Right lung (tissue), 10 donors: ENCODE measurements around the gene ERCC5. TPM values are rescaled to one million over a fixed set of nuclear protein-coding genes. Genes with fewer than 3 reads are reported as not detected.

ENCODE experiments used
- DNase-seq, 2 donors: peaks; one replicate each; pipeline ENCODE4 v3.0.0-alpha.2; 2013
- long read RNA-seq, 8 donors: transcript quantifications; one replicate each; lab custom pipeline, GENCODE V29; 2026
- polyA plus RNA-seq, 5 donors: library from polyadenylated mRNA; unstranded; fragments of 120-200 nt; gene quantifications; one replicate each; pipeline versions ENCODE4 v1.2.1 to v1.2.3, GENCODE V29; 2013; ENCODE audit warnings: inconsistent platforms in 1 of 5, low replicate concordance in 1 of 5; ENCODE audit not compliant: insufficient read length in 5 of 5, insufficient read depth in 1 of 5

Gene ERCC5
- 10 to 100 TPM; 62.1 to 93.1 (median 86.2) TPM for polyA plus RNA-seq
- long read RNA-seq, donor 1, full-length matches to known transcripts: 7 of 7 reads
- long read RNA-seq, donor 1, partial matches to known transcripts: 0 of 7 reads
- long read RNA-seq, donor 1, other reads (novel, unspliced or antisense): 0 of 7 reads
- long read RNA-seq, donor 2, full-length matches to known transcripts: 2 of 2 reads
- long read RNA-seq, donor 2, partial matches to known transcripts: 0 of 2 reads
- long read RNA-seq, donor 2, other reads (novel, unspliced or antisense): 0 of 2 reads
- long read RNA-seq, donor 3, full-length matches to known transcripts: 5 of 5 reads
- long read RNA-seq, donor 3, partial matches to known transcripts: 0 of 5 reads
- long read RNA-seq, donor 3, other reads (novel, unspliced or antisense): 0 of 5 reads
- long read RNA-seq, donor 4, partial matches to known transcripts: 0 of 4 reads
- long read RNA-seq, donor 4, other reads (novel, unspliced or antisense): 0 of 4 reads
- long read RNA-seq, donor 5, full-length matches to known transcripts: 4 of 14 reads
- long read RNA-seq, donor 5, partial matches to known transcripts: 10 of 14 reads
- long read RNA-seq, donor 5, other reads (novel, unspliced or antisense): 0 of 14 reads
- long read RNA-seq, donor 6, full-length matches to known transcripts: 5 of 5 reads
- long read RNA-seq, donor 6, partial matches to known transcripts: 0 of 5 reads
- long read RNA-seq, donor 6, other reads (novel, unspliced or antisense): 0 of 5 reads
- long read RNA-seq, donor 7, full-length matches to known transcripts: 6 of 6 reads
- long read RNA-seq, donor 7, partial matches to known transcripts: 0 of 6 reads
- long read RNA-seq, donor 7, other reads (novel, unspliced or antisense): 0 of 6 reads
- long read RNA-seq, donor 8, partial matches to known transcripts: 0 of 1 reads
- long read RNA-seq, donor 8, other reads (novel, unspliced or antisense): 0 of 1 reads

DNA sequence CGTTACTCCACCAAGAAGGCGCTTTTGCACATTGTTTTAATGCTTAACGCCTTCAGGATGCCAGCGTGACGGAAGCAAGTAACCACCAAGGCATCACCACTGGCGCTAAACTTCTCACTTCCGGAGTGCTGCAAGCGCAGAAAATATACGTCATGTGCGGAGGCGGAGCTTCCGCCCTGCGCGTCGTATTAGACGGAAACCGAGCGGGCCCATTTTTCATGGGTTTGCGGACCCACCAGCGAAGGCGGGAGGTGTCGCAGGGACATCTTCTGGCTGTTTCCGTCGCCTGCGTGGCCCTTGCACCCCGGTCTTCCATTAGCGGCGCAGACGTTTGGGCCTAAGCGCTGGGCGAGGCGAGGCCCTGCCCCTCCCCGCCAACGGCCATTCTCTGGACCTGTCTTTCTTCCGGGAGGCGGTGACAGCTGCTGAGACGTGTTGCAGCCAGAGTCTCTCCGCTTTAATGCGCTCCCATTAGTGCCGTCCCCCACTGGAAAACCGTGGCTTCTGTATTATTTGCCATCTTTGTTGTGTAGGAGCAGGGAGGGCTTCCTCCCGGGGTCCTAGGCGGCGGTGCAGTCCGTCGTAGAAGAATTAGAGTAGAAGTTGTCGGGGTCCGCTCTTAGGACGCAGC is at the start of gene ERCC5:
Gene ERCC5, plus strand, starts transcription at position 403 of the 631 bp plus-strand sequence. CDS start 235 bp downstream, outside the sequence.
- peak; percentile 97 to 98 for DNase-seq

DNA sequence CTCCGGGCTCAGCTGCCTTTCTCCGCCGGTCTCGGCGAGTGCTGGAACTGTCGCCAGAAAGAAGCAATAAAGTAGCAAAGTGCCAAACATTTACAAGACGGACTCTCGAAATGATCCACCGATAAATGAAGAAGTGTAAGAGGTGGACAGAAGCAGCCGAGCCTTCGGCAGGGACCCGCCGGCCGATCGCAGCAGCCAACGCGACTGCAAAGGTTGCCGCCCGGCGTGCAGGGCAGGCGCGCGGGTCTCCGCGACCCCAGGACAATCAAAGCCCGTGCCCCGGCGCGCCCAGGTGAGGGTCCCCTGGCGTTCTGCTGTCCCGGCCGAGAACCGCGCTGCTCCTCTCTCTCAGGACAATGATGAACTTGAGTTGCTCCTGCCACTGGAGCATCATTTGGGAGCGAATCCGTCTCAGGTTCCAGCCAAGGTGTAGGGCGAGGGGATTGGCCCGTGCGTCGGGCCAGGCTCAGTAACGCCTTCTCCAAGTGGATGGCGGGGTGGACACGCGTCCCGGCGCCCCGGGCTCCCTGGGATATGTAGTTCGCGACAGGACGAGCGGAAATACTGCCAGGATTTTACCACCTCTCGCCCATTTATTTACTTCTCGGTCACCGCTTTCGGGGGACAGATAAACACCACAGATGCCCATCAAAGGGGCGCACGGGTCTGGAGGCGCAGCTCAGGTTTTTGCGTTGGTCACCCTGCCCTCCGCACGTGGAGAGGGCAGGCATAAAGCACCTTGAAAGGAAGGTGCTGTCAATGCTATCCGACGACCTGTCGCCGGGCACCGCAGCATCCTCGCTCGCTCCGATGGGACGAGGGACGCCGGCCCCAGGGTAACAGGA is 47.0 kb upstream of the ERCC5 start, which contains the start of the genes BIVM and POGLUT2:
Gene BIVM, plus strand, starts transcription at position 539 of the 845 bp plus-strand sequence. CDS start 8,149 bp downstream, outside the sequence.
Gene POGLUT2, minus strand, starts transcription at position 396 of the 845 bp plus-strand sequence. Its CDS starts 306 bp downstream, at position 90.
- DNase-seq: peak; percentile 85 to 87

- DNase-seq: peak in 1 of 2 donors; percentile 44
Measured at GRCh38 chr13:102799426-102800144, 46.2 kb upstream of the ERCC5 start.

- peak; percentile 81 to 82 for DNase-seq
Measured at GRCh38 chr13:102800145-102801041, 45.4 kb upstream of the ERCC5 start.

GRCh38 chr13:102805680-102806079 is 40.2 kb upstream of the ERCC5 start:
- DNase-seq: no peak

GRCh38 chr13:102807699-102808098 is 38.1 kb upstream of the ERCC5 start:
- DNase-seq: no peak

GRCh38 chr13:102812611-102813287 is 33.1 kb upstream of the ERCC5 start:
- DNase-seq: no peak

GRCh38 chr13:102814025-102814607 is 31.7 kb upstream of the ERCC5 start:
- no peak for DNase-seq

DNA sequence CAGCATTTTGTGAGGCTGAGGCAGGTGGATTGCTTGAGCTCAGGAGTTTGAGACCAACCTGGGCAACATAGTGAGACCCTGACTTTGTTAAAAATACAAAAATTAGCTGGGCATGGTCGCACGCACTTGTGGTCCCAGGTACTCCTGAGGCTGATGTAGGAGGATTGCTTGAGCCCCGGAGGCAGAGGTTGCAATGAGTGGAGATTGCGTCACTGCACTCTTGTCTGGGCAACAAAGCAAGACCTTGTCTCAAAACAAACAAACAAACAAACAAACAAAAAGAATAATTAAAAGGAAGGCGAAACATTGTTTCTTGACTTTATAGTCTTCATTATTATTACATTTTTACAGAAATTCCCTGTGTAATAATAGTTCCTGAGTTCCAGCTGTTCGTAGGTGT is 31.0 kb upstream of the ERCC5 start:
- DNase-seq: no peak

DNA sequence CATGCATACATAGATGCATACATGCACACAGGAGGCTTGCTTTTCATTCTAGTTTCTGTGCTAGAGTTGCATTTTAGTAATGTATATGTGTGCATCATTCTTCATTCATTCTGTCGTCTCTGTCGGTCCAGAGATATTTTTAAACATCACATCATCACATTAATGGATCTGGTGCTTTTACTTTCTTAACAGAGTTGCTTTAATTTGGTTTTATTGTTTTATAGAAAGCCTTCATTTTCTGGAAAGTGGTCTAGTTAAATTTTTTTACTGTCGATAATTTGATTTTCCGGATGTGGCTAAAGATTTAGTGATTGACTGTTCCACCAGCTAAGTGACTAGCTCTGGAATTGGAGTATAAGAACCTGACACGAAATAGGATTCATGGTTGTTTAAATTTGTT is 30.0 kb upstream of the ERCC5 start:
- DNase-seq: no peak

DNA sequence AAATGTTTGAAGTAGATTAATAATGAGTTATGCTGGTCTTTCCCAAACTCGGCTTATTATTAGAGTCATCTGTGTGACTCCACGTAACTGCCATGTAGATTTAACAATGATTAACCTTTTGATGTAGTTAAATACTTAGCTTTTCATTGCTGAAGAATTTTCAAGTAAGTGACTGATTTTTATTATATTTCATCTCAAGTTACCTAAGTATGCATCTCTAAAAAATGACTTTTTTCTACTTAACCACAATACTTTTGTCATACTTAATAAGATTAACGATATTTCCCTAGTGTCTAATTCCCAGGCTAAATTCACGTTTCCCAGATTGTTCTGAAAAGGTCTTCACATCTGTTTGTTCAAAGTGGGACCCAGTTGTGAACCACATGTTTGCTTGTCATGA is 29.1 kb upstream of the ERCC5 start:
- DNase-seq: no peak

DNA sequence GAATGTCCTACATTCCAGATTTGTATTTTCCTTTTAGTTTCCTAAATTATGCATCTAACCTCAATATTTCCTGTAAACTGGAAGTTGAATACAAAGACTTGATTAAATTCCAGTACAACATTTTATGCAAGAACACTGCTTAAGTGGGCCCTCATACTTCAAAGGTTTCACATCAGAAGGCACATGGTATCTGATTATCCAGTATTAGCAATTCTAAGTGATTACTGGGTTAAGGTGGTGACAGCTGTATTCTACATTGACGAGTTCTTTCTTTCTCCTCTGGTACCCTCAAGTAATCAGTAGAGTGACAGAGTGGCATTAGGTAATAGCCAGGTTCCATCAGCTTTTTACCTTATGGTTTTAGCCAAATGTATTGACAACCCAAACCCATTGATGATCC is 28.6 kb upstream of the ERCC5 start:
- DNase-seq: no peak

DNA sequence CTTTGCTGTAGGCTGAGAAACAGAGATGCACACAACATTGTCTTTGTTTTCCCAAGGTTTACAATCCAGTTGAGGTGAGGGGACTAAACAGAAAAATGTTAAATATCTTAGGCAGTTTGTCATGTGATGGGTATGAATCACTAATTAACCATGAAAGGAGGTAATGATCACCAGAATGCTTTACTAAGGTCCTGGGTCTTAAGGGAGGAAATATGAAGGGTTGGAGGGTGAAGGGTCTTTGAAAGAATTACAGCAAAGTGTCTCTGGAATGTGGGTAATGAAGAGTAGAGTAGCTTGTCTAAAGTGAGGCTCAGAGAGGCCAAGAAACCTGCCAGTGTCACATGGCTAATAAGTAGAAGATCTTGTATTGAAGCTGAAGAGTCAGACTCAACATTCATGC is 27.9 kb upstream of the ERCC5 start:
- no peak for DNase-seq

DNA sequence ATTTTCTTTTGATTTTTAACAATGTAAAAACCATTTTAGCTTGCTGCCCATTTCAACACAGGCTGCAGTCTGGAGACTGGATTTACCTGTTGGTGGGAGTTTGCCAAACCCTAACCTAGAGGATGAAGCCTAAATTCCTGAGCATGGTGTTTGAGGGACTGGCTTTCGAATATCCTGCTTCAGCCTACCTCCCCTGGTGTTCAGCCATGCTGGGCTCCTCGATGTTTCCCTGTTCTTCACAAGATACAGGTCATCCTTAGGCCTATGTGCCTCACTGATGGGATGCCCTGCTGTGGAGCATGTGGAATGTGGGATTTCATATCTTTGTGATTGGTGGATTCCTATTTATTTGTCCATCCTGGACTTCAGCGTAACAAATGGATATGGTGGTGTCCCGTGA is 20.4 kb upstream of the ERCC5 start:
- no peak for DNase-seq

GRCh38 chr13:102825921-102826706 is 19.7 kb upstream of the ERCC5 start:
- DNase-seq: no peak

DNA sequence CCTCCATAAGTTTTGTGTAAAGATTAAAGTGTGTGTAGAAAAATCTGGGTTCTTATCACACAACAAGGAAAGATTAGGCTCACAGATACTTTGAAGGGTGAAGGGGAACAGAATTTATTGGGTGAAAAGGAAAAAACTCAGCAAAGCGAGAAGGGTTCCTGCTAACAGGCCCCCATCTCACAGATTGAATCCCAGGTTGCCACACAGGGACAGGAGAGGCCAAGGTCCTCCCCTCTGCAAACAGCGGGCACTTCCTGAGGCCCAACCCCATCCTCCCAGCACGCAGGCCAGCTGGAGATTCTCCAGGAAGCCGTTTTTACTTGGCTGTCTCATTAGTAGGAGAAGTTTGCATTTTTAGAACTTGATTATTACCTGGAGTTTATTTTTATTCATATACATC is 15.2 kb upstream of the ERCC5 start:
- no peak for DNase-seq

GRCh38 chr13:102836471-102836870 is 9.4 kb upstream of the ERCC5 start:
- DNase-seq: no peak
